ENCODE measurements around the gene CUBN. TPM values are rescaled to one million over a fixed set of nuclear protein-coding genes. Genes with fewer than 3 reads are reported as not detected.
A peak's percentile ranks its signal among the peaks of the same experiment; 100 is the strongest.

CUBN gene
- total RNA-seq, 1 experiment from 2014 or later: 1.3 TPM

- TF ChIP-seq REST (IDR thresholded peaks at IDR 0.05; ENCODE audit: insufficient read depth in 1 of 2, low read depth in 2 of 2, low read length in 1 of 2): no peak
- TF ChIP-seq TCF7L2 (IDR thresholded peaks at IDR 0.05; ENCODE audit: low read depth, low read length): no peak
- TF ChIP-seq POLR2AphosphoS5 (IDR thresholded peaks at IDR 0.05; ENCODE audit: low read depth, low read length): no peak
- TF ChIP-seq SIN3A (IDR thresholded peaks at IDR 0.05; ENCODE audit: borderline replicate concordance, insufficient read depth, low read depth, low read length): no peak
- no peak for TF ChIP-seq CTCF (IDR thresholded peaks at IDR 0.05)
- no peak for ATAC-seq
- CTCF ChIA-PET: no interaction called here
- Histone ChIP-seq H3K27me3 (ENCODE audit: control insufficient read depth, insufficient read depth, low read length) (no peaks in the 10 kb centered on the region), H3K4me3 (ENCODE audit: low read depth in 2 of 2, low read length in 2 of 2) (no peak overlapping the region), H3K27ac (ENCODE audit: low read length) (peak overlapping the region; percentile 44; the same call in 1 of the 2 replicates), H3K36me3 (ENCODE audit: control insufficient read depth, insufficient read depth, low read length) (no peaks in the 10 kb centered on the region), H3K9me3 (ENCODE audit: control insufficient read depth, insufficient read depth, low read depth, low read length) (0 out of 2 replicates have a peak, but pooled peaks cover 4% of the 10 kb centered on the region), H3K4me1 (ENCODE audit: control insufficient read depth, insufficient read depth, low read length) (peaks cover 10% of the 10 kb centered on the region)
- no TSS peak for BruUV-seq (replicated peaks)
- POLR2A ChIA-PET: no interaction called here
- in situ Hi-C loops (cut with HindIII; ENCODE audit: low pct_unique_long_range_greater_than_20kb, low sequenced_read_pairs) (no loop called here), intact Hi-C loops (cut with micrococcal nuclease; ENCODE audit: unreplicated experiment) (loop anchor here (10.0 kb wide), 2 partner anchors 64 to 116 kb away; no protein-coding TSS in a partner anchor)
- no peak for DNase-seq (ENCODE audit: low read depth, low spot score)
These were observed 169.1 kb downstream of the CUBN start for GRCh38 chr10:16960551-16960950.

- ATAC-seq (no peak), DNase-seq (ENCODE audit: low read depth, low spot score) (no peak)
- Histone ChIP-seq H3K4me3 (ENCODE audit: low read depth in 2 of 2, low read length in 2 of 2) (no peak overlapping the region), H3K4me1 (ENCODE audit: control insufficient read depth, insufficient read depth, low read length) (no peaks in the 10 kb centered on the region), H3K36me3 (ENCODE audit: control insufficient read depth, insufficient read depth, low read length) (no peaks in the 10 kb centered on the region), H3K27ac (ENCODE audit: low read length) (peak overlapping the region; percentile 59; the same call in 1 of the 2 replicates), H3K9me3 (ENCODE audit: control insufficient read depth, insufficient read depth, low read depth, low read length) (0 out of 2 replicates have a peak, but pooled peaks cover 4% of the 10 kb centered on the region), H3K27me3 (ENCODE audit: control insufficient read depth, insufficient read depth, low read length) (no peaks in the 10 kb centered on the region)
- no TSS peak for BruUV-seq (replicated peaks)
- CTCF ChIA-PET: no interaction called here
- intact Hi-C loops (cut with micrococcal nuclease; ENCODE audit: unreplicated experiment) (no loop called here), in situ Hi-C loops (cut with HindIII; ENCODE audit: low pct_unique_long_range_greater_than_20kb, low sequenced_read_pairs) (no loop called here)
- TF ChIP-seq POLR2AphosphoS5 (IDR thresholded peaks at IDR 0.05; ENCODE audit: low read depth, low read length): no peak
- no peak for TF ChIP-seq SIN3A (IDR thresholded peaks at IDR 0.05; ENCODE audit: borderline replicate concordance, insufficient read depth, low read depth, low read length)
- TF ChIP-seq TCF7L2 (IDR thresholded peaks at IDR 0.05; ENCODE audit: low read depth, low read length): no peak
- TF ChIP-seq REST (IDR thresholded peaks at IDR 0.05; ENCODE audit: insufficient read depth in 1 of 2, low read depth in 2 of 2, low read length in 1 of 2): no peak
- TF ChIP-seq CTCF (IDR thresholded peaks at IDR 0.05): no peak
- POLR2A ChIA-PET: no interaction called here
These were observed 172.6 kb downstream of the CUBN start for GRCh38 chr10:16957038-16957437.

Measured in Panc1 (cell line).